ENCODE measurements around the gene FBXL5.

DNA sequence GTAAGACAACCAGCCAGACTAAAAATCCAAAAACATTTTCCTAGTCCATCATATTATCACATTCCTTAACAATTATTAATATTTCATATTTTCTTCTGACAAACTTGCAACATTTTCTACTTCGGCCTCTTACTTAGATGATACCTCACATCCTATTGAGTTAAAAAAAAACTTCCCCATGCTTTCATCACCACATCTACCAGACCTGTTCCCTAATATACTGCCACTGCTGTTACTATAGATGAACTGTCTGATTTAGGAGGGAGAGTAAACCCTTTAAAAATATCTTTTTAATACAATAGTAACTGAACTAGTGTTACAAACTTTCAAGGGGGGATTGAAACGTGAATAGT lies 28.0 kb upstream of the FBXL5 start:
- TF ChIP-seq, protein P1, sequence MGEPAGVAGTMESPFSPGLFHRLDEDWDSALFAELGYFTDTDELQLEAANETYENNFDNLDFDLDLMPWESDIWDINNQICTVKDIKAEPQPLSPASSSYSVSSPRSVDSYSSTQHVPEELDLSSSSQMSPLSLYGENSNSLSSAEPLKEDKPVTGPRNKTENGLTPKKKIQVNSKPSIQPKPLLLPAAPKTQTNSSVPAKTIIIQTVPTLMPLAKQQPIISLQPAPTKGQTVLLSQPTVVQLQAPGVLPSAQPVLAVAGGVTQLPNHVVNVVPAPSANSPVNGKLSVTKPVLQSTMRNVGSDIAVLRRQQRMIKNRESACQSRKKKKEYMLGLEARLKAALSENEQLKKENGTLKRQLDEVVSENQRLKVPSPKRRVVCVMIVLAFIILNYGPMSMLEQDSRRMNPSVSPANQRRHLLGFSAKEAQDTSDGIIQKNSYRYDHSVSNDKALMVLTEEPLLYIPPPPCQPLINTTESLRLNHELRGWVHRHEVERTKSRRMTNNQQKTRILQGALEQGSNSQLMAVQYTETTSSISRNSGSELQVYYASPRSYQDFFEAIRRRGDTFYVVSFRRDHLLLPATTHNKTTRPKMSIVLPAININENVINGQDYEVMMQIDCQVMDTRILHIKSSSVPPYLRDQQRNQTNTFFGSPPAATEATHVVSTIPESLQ (CRISPR knock-in tag; IDR thresholded peaks at IDR 0.05): no peak
- TF ChIP-seq CREB1 (CRISPR knock-in tag; IDR thresholded peaks at IDR 0.05): no peak
